SIG-M5 treated with dmso at 0.1 percent for 504 hours (cell line): Measurements from ENCODE around the gene WFDC10B.
"Not testable (repeated sequence)": the region's sequence is repeated elsewhere in the genome, so short reads cannot be mapped to it uniquely, and the experiment has no call there.

ENCODE experiments used
- DNase-seq: peaks from one replicate; lab custom pipeline; 2025; ENCODE audit not compliant: unreplicated experiment; lab: John Stamatoyannopoulos, UW

WFDC10B gene

GRCh38 chr20:45649312-45649863 is 55.4 kb downstream of the WFDC10B start:
- no peak for DNase-seq

- no peak for DNase-seq
Measured at GRCh38 chr20:45647441-45648050, 57.3 kb downstream of the WFDC10B start.

GRCh38 chr20:45646875-45647274 is 57.9 kb downstream of the WFDC10B start:
- DNase-seq, result no peak

- DNase-seq, result not testable (repeated sequence)
Measured at GRCh38 chr20:45645869-45646268, 59.0 kb downstream of the WFDC10B start.

- not testable (repeated sequence) for DNase-seq
Measured at GRCh38 chr20:45641076-45641475, 63.7 kb downstream of the WFDC10B start.

GRCh38 chr20:45639687-45640086 is 65.1 kb downstream of the WFDC10B start:
- no peak for DNase-seq

GRCh38 chr20:45636513-45636912 is 68.3 kb downstream of the WFDC10B start:
- no peak for DNase-seq
